Thyroid gland (tissue), 4 donors: ENCODE data around the gene EOLA2.
"Not testable (repeated sequence)": the region's sequence is repeated elsewhere in the genome, so short reads cannot be mapped to it uniquely, and the experiment has no call there.

Experiments
- POLR2A ChIP-seq, 2 donors: fragments of 450-650 bp; IDR thresholded peaks; one replicate each; pipeline ENCODE4 v1.6.1; 2017; ENCODE audit warnings: antibody characterized with exemption in 2 of 2, mild to moderate bottlenecking in 2 of 2, moderate library complexity in 1 of 2
- TF ChIP-seq, protein P1 (sequence below), 6 experiments: fragments of 200-600 bp in 3 of 6; fragments of 450-650 bp in 3 of 6; sonication (generic) in 3 of 6; IDR thresholded peaks; one replicate each; pipeline ENCODE4 v1.5.1; 2016 to 2019; ENCODE audit warnings: antibody characterized with exemption in 6 of 6, mild to moderate bottlenecking in 2 of 6, inconsistent platforms in 1 of 6, moderate library complexity in 1 of 6

DNA sequence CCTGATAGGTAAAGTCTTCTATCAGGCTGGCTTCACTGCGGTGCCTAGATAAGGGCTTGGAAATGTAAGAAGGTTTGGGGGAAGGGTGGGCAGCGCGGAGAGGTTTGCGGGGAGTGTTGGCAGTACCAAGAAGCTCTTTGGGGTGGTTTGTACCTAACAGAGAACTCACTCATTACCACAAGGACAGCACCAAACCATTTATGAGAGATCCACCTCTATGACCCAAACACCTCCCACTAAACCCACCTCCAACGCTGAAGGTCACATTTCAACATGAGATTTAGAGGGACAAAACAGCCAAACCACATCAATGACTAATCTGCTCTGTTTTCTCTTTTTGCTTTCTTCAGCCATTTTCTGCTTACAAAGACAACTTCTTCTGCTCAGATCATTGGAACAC, 13.9 kb downstream of the EOLA2 start:
- TF ChIP-seq, protein P1, sequence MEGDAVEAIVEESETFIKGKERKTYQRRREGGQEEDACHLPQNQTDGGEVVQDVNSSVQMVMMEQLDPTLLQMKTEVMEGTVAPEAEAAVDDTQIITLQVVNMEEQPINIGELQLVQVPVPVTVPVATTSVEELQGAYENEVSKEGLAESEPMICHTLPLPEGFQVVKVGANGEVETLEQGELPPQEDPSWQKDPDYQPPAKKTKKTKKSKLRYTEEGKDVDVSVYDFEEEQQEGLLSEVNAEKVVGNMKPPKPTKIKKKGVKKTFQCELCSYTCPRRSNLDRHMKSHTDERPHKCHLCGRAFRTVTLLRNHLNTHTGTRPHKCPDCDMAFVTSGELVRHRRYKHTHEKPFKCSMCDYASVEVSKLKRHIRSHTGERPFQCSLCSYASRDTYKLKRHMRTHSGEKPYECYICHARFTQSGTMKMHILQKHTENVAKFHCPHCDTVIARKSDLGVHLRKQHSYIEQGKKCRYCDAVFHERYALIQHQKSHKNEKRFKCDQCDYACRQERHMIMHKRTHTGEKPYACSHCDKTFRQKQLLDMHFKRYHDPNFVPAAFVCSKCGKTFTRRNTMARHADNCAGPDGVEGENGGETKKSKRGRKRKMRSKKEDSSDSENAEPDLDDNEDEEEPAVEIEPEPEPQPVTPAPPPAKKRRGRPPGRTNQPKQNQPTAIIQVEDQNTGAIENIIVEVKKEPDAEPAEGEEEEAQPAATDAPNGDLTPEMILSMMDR (IDR thresholded peaks at IDR 0.05), result not testable (repeated sequence)
- not testable (repeated sequence) for TF ChIP-seq POLR2A (IDR thresholded peaks at IDR 0.05)
